Hepatocyte (in vitro differentiated cells): ENCODE data around the gene SDHA. TPM values are rescaled to one million over a fixed set of nuclear protein-coding genes. Genes with fewer than 3 reads are reported as not detected.
"Not testable (repeated sequence)": the region's sequence is repeated elsewhere in the genome, so short reads cannot be mapped to it uniquely, and the experiment has no call there.

Source experiments
- DNase-seq: peaks from one replicate; pipeline ENCODE4 v3.0.0-alpha.2; 2016; ENCODE audit warnings: low spot score
- H2AFZ ChIP-seq: fragments of 200-600 bp; sonication (generic); 2 replicates; pipeline ENCODE4 v1.6.0; 2016; ENCODE audit warnings: antibody characterized with exemption, mild to moderate bottlenecking
- H3K27ac ChIP-seq: fragments of 200-600 bp; sonication (generic); 2 replicates; pipeline ENCODE4 v1.5.1; 2016; ENCODE audit warnings: mild to moderate bottlenecking
- H3K27me3 ChIP-seq: fragments of 200-600 bp; sonication (generic); 2 replicates; pipeline ENCODE4 v1.6.1; 2016
- H3K36me3 ChIP-seq: fragments of 200-600 bp; sonication (generic); replicated peaks from 2 replicates; pipeline ENCODE4 v1.5.1; 2016; ENCODE audit warnings: low read depth; ENCODE audit not compliant: insufficient read depth
- H3K4me1 ChIP-seq: fragments of 200-600 bp; sonication (generic); 2 replicates; pipeline ENCODE4 v1.5.1; 2016; ENCODE audit warnings: mild to moderate bottlenecking, moderate library complexity; ENCODE audit not compliant: insufficient read depth
- H3K4me2 ChIP-seq: fragments of 200-600 bp; sonication (generic); 2 replicates; pipeline ENCODE4 v1.6.0; 2016
- H3K4me3 ChIP-seq: fragments of 200-600 bp; sonication (generic); 2 replicates; pipeline ENCODE4 v1.5.1; 2016; ENCODE audit warnings: mild to moderate bottlenecking
- H3K79me2 ChIP-seq: fragments of 200-600 bp; sonication (generic); 2 replicates; pipeline ENCODE4 v1.6.0; 2017; ENCODE audit warnings: mild to moderate bottlenecking
- H3K9me2 ChIP-seq: fragments of 200-600 bp; sonication (generic); replicated peaks from 2 replicates; pipeline ENCODE4 v1.6.0; 2017; ENCODE audit warnings: mild to moderate bottlenecking; ENCODE audit not compliant: insufficient read depth
- H3K9me3 ChIP-seq: fragments of 200-600 bp; sonication (generic); 2 replicates; pipeline ENCODE4 v1.5.1; 2016; ENCODE audit warnings: low read depth, mild to moderate bottlenecking
- H4K20me1 ChIP-seq: fragments of 200-600 bp; sonication (generic); 2 replicates; pipeline ENCODE4 v1.6.0; 2016; ENCODE audit warnings: mild to moderate bottlenecking; ENCODE audit not compliant: insufficient read depth, poor library complexity, severe bottlenecking
- EZH2 ChIP-seq: fragments of 200-600 bp; sonication (generic); IDR thresholded peaks from 2 replicates; pipeline ENCODE4 v1.6.1; 2016; ENCODE audit warnings: antibody characterized with exemption, mild to moderate bottlenecking, borderline replicate concordance
- EZH2phosphoT487 ChIP-seq: fragments of 200-600 bp; sonication (generic); IDR thresholded peaks from one replicate; pipeline ENCODE4 v1.6.1; 2018; ENCODE audit warnings: antibody characterized with exemption, mild to moderate bottlenecking, low read depth, moderate library complexity; ENCODE audit not compliant: unreplicated experiment, severe bottlenecking
- WGBS: methylation state at CpG from one replicate; pipeline ENCODE4 v1.1.6; 2016; ENCODE audit warnings: low lambda C conversion rate; ENCODE audit errors: missing lambda C conversion rate; 5-methylcytosine and 5-hydroxymethylcytosine counted together
- polyA plus RNA-seq: library from polyadenylated mRNA; unstranded; fragments of >200 nt; fragmentation: Nextera tagmentation; extraction: Ambion mirVana; gene quantifications from 2 replicates; pipeline ENCODE4 v1.2.1, GENCODE V29; 2016
- total RNA-seq: library from RNA; depleted of rRNA; stranded (reverse); fragments of >200 nt; gene quantifications from 2 replicates; pipeline ENCODE4 v1.2.3, GENCODE V29; 2014
- TF ChIP-seq, protein P1 (sequence below): fragments of 200-600 bp; sonication (generic); IDR thresholded peaks from 2 replicates; pipeline ENCODE4 v1.5.1; 2016; ENCODE audit warnings: antibody characterized with exemption, mild to moderate bottlenecking; ENCODE audit not compliant: poor library complexity

The SDHA gene
- total and polyA plus RNA-seq, 2 experiments from 2014 or later, result 102 to 159 TPM

DNA sequence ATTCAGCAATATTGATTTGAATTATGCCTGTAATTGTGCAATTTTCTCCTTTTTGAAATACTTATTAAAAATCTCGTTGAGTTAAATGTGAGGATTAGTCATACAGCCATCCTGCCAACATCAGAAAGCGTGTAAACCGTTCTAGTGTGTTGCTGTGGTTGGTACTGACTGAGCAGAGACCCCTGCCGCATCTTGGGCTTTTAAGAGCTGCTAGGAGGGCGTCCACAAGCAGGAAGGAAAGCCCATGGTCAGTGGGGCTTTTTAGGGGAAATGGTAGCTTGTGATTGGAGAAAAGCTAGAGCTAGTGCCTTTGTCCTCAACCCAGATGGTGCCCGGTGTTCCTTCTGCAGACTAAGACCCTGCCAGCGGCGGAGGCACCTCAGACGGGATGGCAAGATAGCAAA is 1.3 kb downstream of the SDHA start:
- Histone ChIP-seq H3K4me2 (peak overlapping the region; percentile 90), H3K9me3 (no peaks in the 10 kb centered on the region), H2AFZ (no peak overlapping the region), H3K27ac (no peak overlapping the region), H4K20me1 (peaks cover 38% of the 10 kb centered on the region), H3K9me2 (no peaks in the 10 kb centered on the region), H3K4me3 (peak overlapping the region; percentile 79), H3K36me3 (no peaks in the 10 kb centered on the region), H3K79me2 (peaks cover 73% of the 10 kb centered on the region), H3K4me1 (peaks cover 17% of the 10 kb centered on the region), H3K27me3 (no peaks in the 10 kb centered on the region)
- WGBS, result 41% methylated on average over 9 of the region's 9 CpGs
- TF ChIP-seq EZH2 (no peak), EZH2phosphoT487 (no peak)
- TF ChIP-seq, protein P1, sequence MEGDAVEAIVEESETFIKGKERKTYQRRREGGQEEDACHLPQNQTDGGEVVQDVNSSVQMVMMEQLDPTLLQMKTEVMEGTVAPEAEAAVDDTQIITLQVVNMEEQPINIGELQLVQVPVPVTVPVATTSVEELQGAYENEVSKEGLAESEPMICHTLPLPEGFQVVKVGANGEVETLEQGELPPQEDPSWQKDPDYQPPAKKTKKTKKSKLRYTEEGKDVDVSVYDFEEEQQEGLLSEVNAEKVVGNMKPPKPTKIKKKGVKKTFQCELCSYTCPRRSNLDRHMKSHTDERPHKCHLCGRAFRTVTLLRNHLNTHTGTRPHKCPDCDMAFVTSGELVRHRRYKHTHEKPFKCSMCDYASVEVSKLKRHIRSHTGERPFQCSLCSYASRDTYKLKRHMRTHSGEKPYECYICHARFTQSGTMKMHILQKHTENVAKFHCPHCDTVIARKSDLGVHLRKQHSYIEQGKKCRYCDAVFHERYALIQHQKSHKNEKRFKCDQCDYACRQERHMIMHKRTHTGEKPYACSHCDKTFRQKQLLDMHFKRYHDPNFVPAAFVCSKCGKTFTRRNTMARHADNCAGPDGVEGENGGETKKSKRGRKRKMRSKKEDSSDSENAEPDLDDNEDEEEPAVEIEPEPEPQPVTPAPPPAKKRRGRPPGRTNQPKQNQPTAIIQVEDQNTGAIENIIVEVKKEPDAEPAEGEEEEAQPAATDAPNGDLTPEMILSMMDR, result no peak
- DNase-seq, result no peak

DNA sequence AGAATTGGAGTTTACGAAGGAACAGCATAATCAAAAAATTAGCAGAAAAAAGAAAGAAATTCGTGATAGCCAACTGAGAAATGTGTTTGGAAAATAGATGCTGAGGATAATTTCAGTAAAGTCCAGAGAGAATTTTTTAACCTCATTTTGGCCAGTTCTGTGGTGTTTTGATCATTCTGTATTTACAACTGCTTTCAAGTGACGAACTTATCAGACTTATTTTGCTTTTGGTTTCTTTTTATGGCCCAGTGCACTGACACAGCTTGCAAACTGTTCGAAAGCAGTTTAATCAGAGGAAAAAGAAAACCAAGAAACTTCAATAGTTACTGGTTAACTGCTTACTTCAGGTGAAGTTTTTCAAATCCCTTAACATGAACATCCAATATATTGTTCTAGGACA is 1.9 kb downstream of the SDHA start:
- Histone ChIP-seq H3K9me2 (no peaks in the 10 kb centered on the region), H3K4me3 (peak overlapping the region; percentile 79), H4K20me1 (peaks cover 38% of the 10 kb centered on the region), H3K4me2 (peak overlapping the region; percentile 90), H3K27me3 (no peaks in the 10 kb centered on the region), H3K4me1 (peaks cover 17% of the 10 kb centered on the region), H3K36me3 (no peaks in the 10 kb centered on the region), H2AFZ (no peak overlapping the region), H3K79me2 (peaks cover 67% of the 10 kb centered on the region), H3K9me3 (no peaks in the 10 kb centered on the region), H3K27ac (no peak overlapping the region)
- TF ChIP-seq EZH2 (no peak), EZH2phosphoT487 (no peak)
- TF ChIP-seq, protein P1, result no peak
- 72% methylated on average over 4 of the region's 4 CpGs for WGBS
- DNase-seq, result no peak

DNA sequence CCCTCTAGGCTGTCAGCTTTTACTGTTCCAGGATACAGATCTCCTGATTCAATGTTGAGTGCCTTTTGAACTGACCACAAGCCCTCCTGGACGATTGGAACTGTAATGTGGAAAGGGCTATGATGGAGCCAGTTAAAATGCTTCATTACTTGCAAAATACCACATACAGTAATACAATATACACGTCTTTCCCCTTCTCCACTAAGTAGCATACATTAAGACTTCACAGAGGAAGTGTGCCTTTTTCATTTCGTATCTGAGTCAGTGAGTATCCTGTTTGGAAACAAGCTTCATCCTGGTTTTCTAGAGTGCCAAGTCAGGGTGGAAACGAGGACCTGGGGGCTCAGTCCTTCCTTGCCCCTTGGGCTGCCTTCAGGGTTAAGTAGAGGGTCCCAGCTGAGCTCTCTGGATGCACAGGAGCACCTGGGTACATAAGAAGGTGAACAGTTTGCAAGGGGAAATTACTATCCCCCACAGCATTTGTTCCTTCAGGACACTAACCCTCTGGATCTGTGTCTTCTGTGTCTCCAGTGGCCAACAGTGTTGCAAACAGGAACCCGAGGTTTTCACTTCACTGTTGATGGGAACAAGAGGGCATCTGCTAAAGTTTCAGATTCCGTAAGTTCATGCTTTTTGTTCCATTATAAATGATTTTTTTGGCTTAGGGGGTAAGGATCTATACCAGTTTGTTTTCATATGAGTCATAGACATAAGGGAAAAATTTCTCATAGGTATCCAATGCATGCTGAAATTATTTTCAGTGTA is 5.0 kb downstream of the SDHA start:
- H3K9me2 ChIP-seq, H2AFZ ChIP-seq, DNase-seq, H3K4me3 ChIP-seq, H3K4me2 ChIP-seq, H3K27me3 ChIP-seq, H3K9me3 ChIP-seq, H3K27ac ChIP-seq, H3K36me3 ChIP-seq: not testable (repeated sequence)
- Histone ChIP-seq H3K4me1 (peaks cover 13% of the 10 kb centered on the region), H4K20me1 (peaks cover 38% of the 10 kb centered on the region), H3K79me2 (peaks cover 59% of the 10 kb centered on the region)
- WGBS, result 93% methylated on average over 6 of the region's 6 CpGs

DNA sequence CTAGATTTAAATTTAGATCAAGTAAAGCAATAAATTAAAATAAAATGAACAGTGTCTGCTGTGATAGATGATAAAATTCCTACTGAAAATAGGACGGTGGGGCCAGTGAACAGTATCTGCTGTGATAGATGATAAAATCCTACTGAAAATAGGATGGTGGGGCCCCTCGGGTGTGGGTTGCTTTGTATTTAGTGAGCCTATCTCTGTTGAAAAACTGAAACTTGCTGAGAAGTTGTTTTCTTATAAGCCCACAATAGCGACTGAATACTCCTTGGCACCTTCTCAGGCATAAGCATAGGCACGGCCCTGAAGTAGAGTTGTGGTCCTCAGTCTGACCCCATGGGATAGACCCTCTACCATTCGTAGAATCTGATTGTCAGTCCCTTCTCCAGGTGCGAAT is 5.7 kb downstream of the SDHA start:
- H3K9me3 ChIP-seq, result no peaks in the 10 kb centered on the region
- no peak overlapping the region for H3K4me2 ChIP-seq
- peaks cover 13% of the 10 kb centered on the region for H3K4me1 ChIP-seq
- DNase-seq, result no peak
- 90% methylated on average over 6 of the region's 6 CpGs for WGBS
- TF ChIP-seq, protein P1, result no peak
- TF ChIP-seq EZH2 (no peak), EZH2phosphoT487 (no peak)
- no peak overlapping the region for H2AFZ ChIP-seq
- no peak overlapping the region for H3K27ac ChIP-seq
- H3K27me3 ChIP-seq, result no peaks in the 10 kb centered on the region
- H3K36me3 ChIP-seq, result no peaks in the 10 kb centered on the region
- peaks cover 38% of the 10 kb centered on the region for H4K20me1 ChIP-seq
- peaks cover 54% of the 10 kb centered on the region for H3K79me2 ChIP-seq
- no peak overlapping the region for H3K4me3 ChIP-seq
- H3K9me2 ChIP-seq, result no peaks in the 10 kb centered on the region
